Esophagus muscularis mucosa (tissue), 3 donors: ENCODE measurements around the gene COPS8.

ENCODE experiments used
- CTCF ChIP-seq, 3 experiments: fragments of 200-600 bp in 2 of 3; fragments of 450-650 bp in 1 of 3; sonication (generic) in 2 of 3; IDR thresholded peaks; one replicate each; pipeline ENCODE4 v1.5.1; 2017 to 2019; ENCODE audit warnings: antibody characterized with exemption in 3 of 3, mild to moderate bottlenecking in 2 of 3, moderate library complexity in 1 of 3
- POLR2A ChIP-seq: fragments of 450-650 bp; IDR thresholded peaks from one replicate; pipeline ENCODE4 v1.6.1; 2017; ENCODE audit warnings: antibody characterized with exemption, moderate library complexity, mild to moderate bottlenecking, low read depth
- POLR2AphosphoS5 ChIP-seq, 2 donors: sonication (generic); formaldehyde crosslinking; IDR thresholded peaks; one replicate each; pipeline ENCODE4 v1.6.1; 2017; ENCODE audit warnings: antibody characterized with exemption in 2 of 2

- TF ChIP-seq CTCF (IDR thresholded peaks at IDR 0.05) (no peak), POLR2A (no peak), POLR2AphosphoS5 (IDR thresholded peaks at IDR 0.05) (no peak)
These were observed 41.0 kb downstream of the COPS8 start for GRCh38 chr2:237126519-237127174.
